OCI-LY1 (cell line): Measurements from ENCODE around the gene DPF3.

Experiments used
- H2AFZ ChIP-seq: fragments of 200-600 bp; sonication (generic), shearing (Covaris generic); 2 replicates; pipeline ENCODE4 v1.6.0; 2014; ENCODE audit warnings: antibody characterized with exemption, mild to moderate bottlenecking, low read length
- H3F3A ChIP-seq: fragments of 200-600 bp; sonication (generic), shearing (Covaris generic); 2 replicates; pipeline ENCODE4 v1.6.0; 2014; ENCODE audit warnings: mild to moderate bottlenecking, antibody characterized with exemption, low read length, moderate library complexity; ENCODE audit not compliant: insufficient read depth
- H3K27ac ChIP-seq: fragments of 200-600 bp; sonication (generic); 2 replicates; pipeline ENCODE4 v1.5.1; 2014; ENCODE audit warnings: low read length, mixed run types, mild to moderate bottlenecking, low read depth; ENCODE audit not compliant: poor library complexity, severe bottlenecking
- H3K27me3 ChIP-seq: fragments of 200-600 bp; sonication (generic); 2 replicates; pipeline ENCODE4 v1.6.0; 2014; ENCODE audit warnings: antibody characterized with exemption, mild to moderate bottlenecking, low read length, moderate library complexity; ENCODE audit not compliant: insufficient read depth
- H3K36me3 ChIP-seq: fragments of 200-600 bp; sonication (generic); 2 replicates; pipeline ENCODE4 v1.6.1; 2014; ENCODE audit warnings: mild to moderate bottlenecking, antibody characterized with exemption, low read length, moderate library complexity, mixed read lengths; ENCODE audit not compliant: insufficient read depth
- H3K4me1 ChIP-seq: fragments of 200-600 bp; sonication (generic); 2 replicates; pipeline ENCODE4 v1.5.1; 2014; ENCODE audit warnings: mild to moderate bottlenecking, low read length, moderate library complexity; ENCODE audit not compliant: insufficient read depth, severe bottlenecking
- H3K4me2 ChIP-seq: fragments of 200-600 bp; sonication (generic), shearing (Covaris generic); 2 replicates; pipeline ENCODE4 v1.6.1; 2014; ENCODE audit warnings: low read length
- H3K4me3 ChIP-seq: fragments of 200-600 bp; sonication (generic); 2 replicates; pipeline ENCODE4 v1.5.1; 2014; ENCODE audit warnings: low read length, low read depth, mild to moderate bottlenecking, mixed read lengths; ENCODE audit not compliant: poor library complexity, severe bottlenecking
- H3K79me2 ChIP-seq: fragments of 200-600 bp; shearing (Covaris generic); 2 replicates; pipeline ENCODE4 v1.6.1; 2016; ENCODE audit warnings: mixed run types, low read length, mixed read lengths; ENCODE audit not compliant: insufficient read depth
- H3K9ac ChIP-seq: fragments of 200-600 bp; sonication (generic), shearing (Covaris generic); 2 replicates; pipeline ENCODE4 v1.6.1; 2014; ENCODE audit warnings: mild to moderate bottlenecking, low read length, mixed read lengths
- H3K9me2 ChIP-seq: fragments of 200-600 bp; sonication (generic), shearing (Covaris generic); 2 replicates; pipeline ENCODE4 v1.6.1; 2014; ENCODE audit warnings: low read depth, mild to moderate bottlenecking, low read length, mixed read lengths
- H3K9me3 ChIP-seq: fragments of 200-600 bp; shearing (Covaris generic); 2 replicates; pipeline ENCODE4 v1.6.1; 2014; ENCODE audit warnings: low read length, mixed read lengths
- H4K20me1 ChIP-seq: fragments of 200-600 bp; sonication (generic), shearing (Covaris generic); 2 replicates; pipeline ENCODE4 v1.6.0; 2016; ENCODE audit warnings: mild to moderate bottlenecking, low read length; ENCODE audit not compliant: insufficient read depth
- EZH2 ChIP-seq: fragments of 200-600 bp; sonication (generic), shearing (Covaris generic); IDR thresholded peaks from 2 replicates; pipeline ENCODE4 v1.8.0; 2017; ENCODE audit warnings: borderline replicate concordance, mixed run types, mild to moderate bottlenecking, antibody characterized with exemption, low read length, moderate library complexity, mixed read lengths
- TF ChIP-seq, protein P1 (sequence below): fragments of 200-600 bp; sonication (generic), shearing (Covaris generic); IDR thresholded peaks from 2 replicates; pipeline ENCODE4 v1.5.1; 2017; ENCODE audit warnings: mild to moderate bottlenecking, antibody characterized with exemption, low read length, moderate library complexity, mixed read lengths

Gene DPF3

DNA sequence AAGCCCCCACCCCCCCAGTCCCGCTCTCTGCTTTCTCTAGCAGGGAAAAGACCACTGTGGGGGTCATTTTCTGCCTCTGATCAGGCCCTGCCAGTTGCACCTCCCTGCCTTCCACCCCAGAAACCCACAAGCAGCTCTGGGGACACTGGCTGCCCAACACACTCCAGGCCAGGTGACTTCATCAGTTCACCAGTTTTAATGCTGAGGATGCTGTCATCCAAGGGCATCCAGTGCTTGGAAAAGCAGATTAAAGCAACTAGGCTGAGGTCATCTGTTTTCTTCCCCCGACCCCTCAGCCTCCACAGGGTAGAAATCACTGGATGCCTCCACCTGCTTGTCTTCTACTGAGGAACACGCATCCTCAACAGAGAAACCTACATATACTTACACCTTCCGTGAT lies 282.4 kb downstream of the DPF3 start:
- no peaks in the 10 kb centered on the region for H3F3A ChIP-seq
- H3K4me2 ChIP-seq: no peak overlapping the region
- TF ChIP-seq, protein P1, sequence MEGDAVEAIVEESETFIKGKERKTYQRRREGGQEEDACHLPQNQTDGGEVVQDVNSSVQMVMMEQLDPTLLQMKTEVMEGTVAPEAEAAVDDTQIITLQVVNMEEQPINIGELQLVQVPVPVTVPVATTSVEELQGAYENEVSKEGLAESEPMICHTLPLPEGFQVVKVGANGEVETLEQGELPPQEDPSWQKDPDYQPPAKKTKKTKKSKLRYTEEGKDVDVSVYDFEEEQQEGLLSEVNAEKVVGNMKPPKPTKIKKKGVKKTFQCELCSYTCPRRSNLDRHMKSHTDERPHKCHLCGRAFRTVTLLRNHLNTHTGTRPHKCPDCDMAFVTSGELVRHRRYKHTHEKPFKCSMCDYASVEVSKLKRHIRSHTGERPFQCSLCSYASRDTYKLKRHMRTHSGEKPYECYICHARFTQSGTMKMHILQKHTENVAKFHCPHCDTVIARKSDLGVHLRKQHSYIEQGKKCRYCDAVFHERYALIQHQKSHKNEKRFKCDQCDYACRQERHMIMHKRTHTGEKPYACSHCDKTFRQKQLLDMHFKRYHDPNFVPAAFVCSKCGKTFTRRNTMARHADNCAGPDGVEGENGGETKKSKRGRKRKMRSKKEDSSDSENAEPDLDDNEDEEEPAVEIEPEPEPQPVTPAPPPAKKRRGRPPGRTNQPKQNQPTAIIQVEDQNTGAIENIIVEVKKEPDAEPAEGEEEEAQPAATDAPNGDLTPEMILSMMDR: no peak
- no peak for TF ChIP-seq EZH2
- no peaks in the 10 kb centered on the region for H3K36me3 ChIP-seq
- no peaks in the 10 kb centered on the region for H3K9me2 ChIP-seq
- H3K79me2 ChIP-seq: no peaks in the 10 kb centered on the region
- H2AFZ ChIP-seq: no peak overlapping the region
- H3K4me3 ChIP-seq: no peak overlapping the region
- 0 out of 2 replicates have a peak, but pooled peaks cover 3% of the 10 kb centered on the region for H3K27me3 ChIP-seq
- H4K20me1 ChIP-seq: no peaks in the 10 kb centered on the region
- H3K9me3 ChIP-seq: no peaks in the 10 kb centered on the region
- no peak overlapping the region for H3K9ac ChIP-seq
- no peaks in the 10 kb centered on the region for H3K4me1 ChIP-seq
- H3K27ac ChIP-seq: no peak overlapping the region

DNA sequence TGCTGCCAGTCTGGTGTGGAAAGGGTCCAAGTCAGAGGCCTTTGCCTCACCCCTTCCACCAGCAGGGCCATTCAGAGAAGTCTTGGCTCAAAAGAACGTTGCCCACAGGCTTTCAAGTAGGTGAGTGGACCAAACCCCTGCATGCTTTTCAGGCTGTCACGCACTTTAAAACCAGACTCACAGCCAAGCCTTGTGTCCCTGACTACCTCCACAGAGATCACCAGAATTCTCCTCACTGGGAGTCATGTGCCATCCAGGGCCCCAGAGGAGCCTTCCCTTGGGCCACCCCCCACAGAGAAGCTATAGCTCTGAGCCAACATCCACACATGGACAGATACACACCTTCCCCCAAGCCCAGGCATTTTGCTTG lies 283.1 kb downstream of the DPF3 start:
- no peaks in the 10 kb centered on the region for H3K79me2 ChIP-seq
- no peaks in the 10 kb centered on the region for H3F3A ChIP-seq
- no peak overlapping the region for H3K4me2 ChIP-seq
- no peak overlapping the region for H2AFZ ChIP-seq
- H3K9me2 ChIP-seq: no peaks in the 10 kb centered on the region
- H3K27me3 ChIP-seq: 0 out of 2 replicates have a peak, but pooled peaks cover 3% of the 10 kb centered on the region
- TF ChIP-seq, protein P1: no peak
- no peak for TF ChIP-seq EZH2
- H3K9ac ChIP-seq: no peak overlapping the region
- H3K36me3 ChIP-seq: no peaks in the 10 kb centered on the region
- H3K4me3 ChIP-seq: no peak overlapping the region
- H3K4me1 ChIP-seq: no peaks in the 10 kb centered on the region
- no peak overlapping the region for H3K27ac ChIP-seq
- no peaks in the 10 kb centered on the region for H4K20me1 ChIP-seq
- no peaks in the 10 kb centered on the region for H3K9me3 ChIP-seq

DNA sequence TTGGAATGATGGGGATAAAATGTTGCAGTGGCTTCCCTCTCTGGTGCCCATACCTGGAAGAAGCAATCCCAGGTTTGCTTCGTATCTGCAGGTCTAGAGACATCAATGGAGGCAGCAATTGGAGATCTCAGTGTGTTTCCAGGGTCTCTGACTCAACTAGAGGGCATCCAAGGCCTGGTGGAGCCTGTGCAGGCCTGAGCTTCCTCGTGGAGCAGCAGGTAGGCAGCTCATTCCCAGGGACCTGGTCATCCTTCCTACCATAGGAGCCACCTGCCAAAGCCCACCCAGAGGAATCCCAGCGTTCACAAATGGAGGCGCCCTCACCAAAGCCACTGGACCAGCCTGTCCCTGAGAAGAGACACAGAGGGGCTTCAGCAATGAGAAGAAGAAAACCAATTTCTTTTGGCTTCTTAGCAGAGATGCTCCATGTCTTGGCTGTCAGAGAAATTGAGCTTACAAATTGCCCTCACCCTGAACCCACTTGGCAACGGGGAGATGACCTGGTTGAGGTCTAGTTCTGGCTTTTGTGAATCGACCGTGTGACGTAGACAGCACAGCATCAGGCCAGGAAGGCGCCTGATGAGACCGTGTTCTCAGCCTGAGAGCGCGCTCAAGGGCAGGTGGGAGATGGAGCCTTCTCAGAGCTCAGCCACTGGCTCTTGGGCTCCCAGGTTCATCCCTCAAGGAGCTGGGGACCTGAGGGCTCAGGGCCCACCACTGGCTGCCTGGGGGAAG lies 283.6 kb downstream of the DPF3 start:
- Histone ChIP-seq H3K79me2 (no peaks in the 10 kb centered on the region), H3K36me3 (no peaks in the 10 kb centered on the region), H4K20me1 (no peaks in the 10 kb centered on the region), H3K4me3 (no peak overlapping the region), H3K27me3 (peaks cover 7% of the 10 kb centered on the region; the same call in 1 of the 2 replicates), H3K4me1 (no peaks in the 10 kb centered on the region), H3K27ac (no peak overlapping the region), H3K4me2 (no peak overlapping the region), H3K9ac (no peak overlapping the region), H3F3A (no peaks in the 10 kb centered on the region), H3K9me2 (no peaks in the 10 kb centered on the region), H3K9me3 (no peaks in the 10 kb centered on the region), H2AFZ (no peak overlapping the region)
- TF ChIP-seq EZH2: no peak
- TF ChIP-seq, protein P1: no peak
